GM12878 (cell line): ENCODE results near the gene DENND4C. TPM values are rescaled to one million over a fixed set of nuclear protein-coding genes. Genes with fewer than 3 reads are reported as not detected.

Experiments used
- ATAC-seq: fragments of 200-7000 bp; cut with Tn5 transposase; 3 replicates; pipeline ENCODE4 v1.9.1; 2020; ENCODE audit warnings: mild to moderate bottlenecking, moderate library complexity
- BruUV-seq: library from RNA; stranded (reverse); fragments of 400-500 nt; replicated peaks from 2 replicates; lab custom pipeline; 2021; lab: Mats Ljungman, UMichigan
- CTCF ChIA-PET: fragments of 300-600 bp; sonication (Branson Sonifier 250); formaldehyde crosslinking; extraction: SDS; loops from one replicate; lab custom pipeline; 2021; ENCODE audit warnings: inconsistent platforms; lab: Yijun Ruan, JAX
- POLR2A ChIA-PET: fragments of 350-600 bp; formaldehyde crosslinking; extraction: SDS; loops from one replicate; lab custom pipeline; 2021; ENCODE audit warnings: inconsistent platforms; lab: Charles Lee
- RAD21 ChIA-PET: fragments of 300-600 bp; sonication (Branson Sonifier 250); formaldehyde crosslinking; loops from one replicate; lab custom pipeline; 2023; ENCODE audit warnings: antibody characterized with exemption; ENCODE audit not compliant: unreplicated experiment; lab: Charles Lee
- SMC1A ChIA-PET: fragments of 300-600 bp; sonication (Branson Sonifier 250); formaldehyde crosslinking; loops from one replicate; lab custom pipeline; 2023; ENCODE audit not compliant: unreplicated experiment, uncharacterized antibody; lab: Charles Lee
- DNase-seq: peaks from one replicate; pipeline ENCODE4 v3.0.0-alpha.2; 2011; ENCODE audit warnings: low read depth, low spot score
- FAIRE-seq: peaks from 3 replicates; lab custom pipeline; 2011; peaks lifted over from hg19 to GRCh38; lab: Jason Lieb, UNC
- H2AFZ ChIP-seq: 2 replicates; pipeline ENCODE4 v1.6.0; 2011; ENCODE audit warnings: low read depth, low read length, control low read depth; ENCODE audit not compliant: control insufficient read depth
- H3K27ac ChIP-seq: 2 replicates; pipeline ENCODE4 v1.5.1; 2011; ENCODE audit warnings: control low read depth; ENCODE audit not compliant: control insufficient read depth, insufficient read depth
- H3K27me3 ChIP-seq, 2 experiments: replicated peaks in 1 of 2; 2 replicates each; pipeline versions ENCODE4 v1.6.0 to v1.6.1; 2011; ENCODE audit warnings: low read length in 1 of 2; ENCODE audit not compliant: control insufficient read depth in 2 of 2, insufficient read depth in 2 of 2
- H3K36me3 ChIP-seq, 2 experiments: 2 replicates each; pipeline ENCODE4 v1.5.1; 2011; ENCODE audit warnings: low read length in 1 of 2; ENCODE audit not compliant: control insufficient read depth in 2 of 2, insufficient read depth in 2 of 2
- H3K4me1 ChIP-seq: 2 replicates; pipeline ENCODE4 v1.6.1; 2011; ENCODE audit warnings: mild to moderate bottlenecking, low read length, moderate library complexity, mixed read lengths; ENCODE audit not compliant: control insufficient read depth, insufficient read depth
- H3K4me2 ChIP-seq: 2 replicates; pipeline ENCODE4 v1.6.0; 2011; ENCODE audit warnings: control low read depth; ENCODE audit not compliant: control insufficient read depth, insufficient read depth
- H3K4me3 ChIP-seq: fragments of 200-600 bp; sonication (generic); 2 replicates; pipeline ENCODE4 v1.5.1; 2016
- H3K79me2 ChIP-seq: 2 replicates; pipeline ENCODE4 v1.6.0; 2011; ENCODE audit warnings: low read length; ENCODE audit not compliant: control insufficient read depth, insufficient read depth
- H3K9ac ChIP-seq: 2 replicates; pipeline ENCODE4 v1.8.0; 2011; ENCODE audit warnings: low read length, control low read depth, mixed read lengths; ENCODE audit not compliant: control insufficient read depth, insufficient read depth
- H3K9me3 ChIP-seq: replicated peaks from 3 replicates; pipeline ENCODE4 v1.5.1; 2011; ENCODE audit warnings: mild to moderate bottlenecking, low read length; ENCODE audit not compliant: control insufficient read depth, insufficient read depth
- H4K20me1 ChIP-seq: 2 replicates; pipeline ENCODE4 v1.6.0; 2011; ENCODE audit not compliant: control insufficient read depth, insufficient read depth
- CBFB ChIP-seq: IDR thresholded peaks from 2 replicates; pipeline ENCODE4 v1.6.1; 2016; ENCODE audit warnings: antibody characterized with exemption, low read depth
- E4F1 ChIP-seq: fragments of 450-650 bp; IDR thresholded peaks from 2 replicates; pipeline ENCODE4 v1.6.1; 2018; ENCODE audit warnings: borderline replicate concordance, mild to moderate bottlenecking; ENCODE audit not compliant: partially characterized antibody
- ETV6 ChIP-seq, 2 experiments: fragments of 450-650 bp in 1 of 2; IDR thresholded peaks in 1 of 2; conservative IDR thresholded peaks in 1 of 2; 2 replicates each; pipeline ENCODE4 v1.6.1; 2014; ENCODE audit warnings: antibody characterized with exemption in 1 of 2, borderline replicate concordance in 1 of 2, low read depth in 1 of 2, mild to moderate bottlenecking in 1 of 2, moderate library complexity in 1 of 2
- EZH2 ChIP-seq: IDR thresholded peaks from 2 replicates; pipeline ENCODE4 v1.6.1; 2012; ENCODE audit warnings: low read depth, mild to moderate bottlenecking, control low read depth, inconsistent platforms, low read length, borderline replicate concordance; ENCODE audit not compliant: control insufficient read depth
- GATAD2B ChIP-seq: fragments of 450-650 bp; conservative IDR thresholded peaks from 2 replicates; pipeline ENCODE4 v1.6.1; 2017; ENCODE audit warnings: low read depth, mild to moderate bottlenecking, moderate library complexity
- IRF4 ChIP-seq: IDR thresholded peaks from 2 replicates; pipeline ENCODE4 v1.6.1; 2011; ENCODE audit warnings: low read depth, low read length
- MLLT1 ChIP-seq: fragments of 450-650 bp; IDR thresholded peaks from 2 replicates; pipeline ENCODE4 v1.6.1; 2016; ENCODE audit warnings: mild to moderate bottlenecking
- MYB ChIP-seq: fragments of 150-350 bp; IDR thresholded peaks from 2 replicates; pipeline ENCODE4 v1.6.1; 2014; ENCODE audit warnings: mild to moderate bottlenecking, low read depth, low read length, borderline replicate concordance
- POLR2A ChIP-seq: IDR thresholded peaks from 2 replicates; pipeline ENCODE4 v1.6.1; 2011; ENCODE audit warnings: low read depth, mild to moderate bottlenecking, low read length
- POU2F2 ChIP-seq: IDR thresholded peaks from 3 replicates; pipeline ENCODE4 v1.6.1; 2011; ENCODE audit warnings: low read depth, mild to moderate bottlenecking, low read length, borderline replicate concordance
- REST ChIP-seq: IDR thresholded peaks from 2 replicates; pipeline ENCODE4 v1.6.1; 2012; ENCODE audit warnings: mild to moderate bottlenecking, low read depth, low read length
- RFX5 ChIP-seq: IDR thresholded peaks from 2 replicates; pipeline ENCODE4 v1.6.1; 2011; ENCODE audit warnings: low read depth, low read length, improper control_type of control experiment
- SKIL ChIP-seq: fragments of 450-650 bp; IDR thresholded peaks from 2 replicates; pipeline ENCODE4 v1.6.1; 2017; ENCODE audit warnings: mild to moderate bottlenecking, low read depth, inconsistent platforms; ENCODE audit not compliant: poor library complexity, severe bottlenecking
- SP1 ChIP-seq: IDR thresholded peaks from one replicate; pipeline ENCODE4 v1.6.1; 2011; ENCODE audit warnings: low read depth, low read length
- WRNIP1 ChIP-seq: IDR thresholded peaks from 2 replicates; pipeline ENCODE4 v1.6.1; 2011; ENCODE audit warnings: low read depth, low read length, improper control_type of control experiment, borderline replicate concordance
- YY1 ChIP-seq: IDR thresholded peaks from 2 replicates; pipeline ENCODE4 v1.6.1; 2011; ENCODE audit warnings: low read depth, mild to moderate bottlenecking, low read length
- WGBS: methylation state at CpG from one replicate; pipeline ENCODE4 v1.1.6; 2016; ENCODE audit warnings: low lambda C conversion rate; ENCODE audit not compliant: insufficient replicate concordance, insufficient coverage; ENCODE audit errors: missing lambda C conversion rate; 5-methylcytosine and 5-hydroxymethylcytosine counted together
- in situ Hi-C: fragments of 300-500 bp; cut with MboI; formaldehyde crosslinking; loops from 9 replicates; pipeline ENCODE4 v1.14.3; 2018; ENCODE audit warnings: mixed read lengths
- intact Hi-C: fragments of 100-400 bp; cut with micrococcal nuclease; formaldehyde crosslinking; loops from one replicate; pipeline ENCODE4 v1.14.2; 2022; ENCODE audit not compliant: unreplicated experiment
- polyA plus RNA-seq, 11 experiments: library from polyadenylated mRNA; depleted of rRNA in 4 of 11; unstranded in 6 of 11; stranded (reverse) in 5 of 11; fragments of >200 nt; fragmentation: Nextera tagmentation in 4 of 11; fragmentation: Illumina TruSeq in 1 of 11; extraction: Ambion mirVana in 4 of 11; extraction: Trizol in 1 of 11; gene quantifications; 1 replicate in 1 of 11; 2 replicates in 10 of 11; pipeline versions ENCODE4 v1.2.1 to v1.2.3, GENCODE V29; 2011 to 2016; ENCODE audit warnings: inconsistent platforms in 2 of 11, missing spikeins in 2 of 11, low read depth in 1 of 11
- total RNA-seq, 4 experiments: library from RNA; depleted of rRNA in 3 of 4; stranded (reverse); fragments of >200 nt in 3 of 4; fragmentation: Illumina TruSeq in 1 of 4; extraction: Trizol in 1 of 4; gene quantifications; 2 replicates each; pipeline versions ENCODE4 v1.2.1 to v1.2.3, GENCODE V29; 2013 to 2021

DENND4C gene
- total and polyA plus RNA-seq, 10 of the 15 experiments (the other 5 are each of a cell fraction or from before 2014, with no cell fraction given) = 8.2 to 49.3 (median 24.7) TPM

GRCh38 chr9:19199012-19199411, 31.5 kb upstream of the DENND4C start:
- no peak overlapping the region for H3K9ac ChIP-seq
- H3K9me3 ChIP-seq = no peaks in the 10 kb centered on the region
- 70% methylated on average over 2 of the region's 2 CpGs for WGBS
- no peaks in the 10 kb centered on the region for H4K20me1 ChIP-seq
- ATAC-seq = no peak
- intact Hi-C loops (no loop called here), in situ Hi-C loops (no loop called here)
- FAIRE-seq = no peak
- BruUV-seq = no TSS peak
- no peaks in the 10 kb centered on the region for H3K79me2 ChIP-seq
- H3K4me2 ChIP-seq = no peak overlapping the region
- no peaks in the 10 kb centered on the region for H3K36me3 ChIP-seq
- H3K27me3 ChIP-seq = no peaks in the 10 kb centered on the region
- ChIA-PET SMC1A (interaction anchor here (1.0 kb wide), 1 partner anchor 10 kb away, joined by 3 read pairs; no protein-coding TSS in a partner anchor), CTCF (no interaction called here), RAD21 (interaction anchor here (0.7 kb wide), 1 partner anchor 96 kb away, joined by 4 read pairs; no protein-coding TSS in a partner anchor), POLR2A (no interaction called here)
- H3K4me1 ChIP-seq = no peaks in the 10 kb centered on the region
- H3K27ac ChIP-seq = no peak overlapping the region
- H3K4me3 ChIP-seq = no peak overlapping the region
- H2AFZ ChIP-seq = no peak overlapping the region
- DNase-seq = no peak
- no peak for TF ChIP-seq IRF4
- no peak for TF ChIP-seq SKIL
- no peak for TF ChIP-seq SP1
- TF ChIP-seq CBFB = no peak
- TF ChIP-seq RFX5 = no peak
- no peak for TF ChIP-seq EZH2
- no peak for TF ChIP-seq REST
- TF ChIP-seq ETV6 (conservative IDR thresholded peaks at IDR 0.05 in 1 of 2, IDR thresholded peaks at IDR 0.05 in 1 of 2; ENCODE audit: borderline replicate concordance in 1 of 2, low read depth in 1 of 2) = no peak
- TF ChIP-seq WRNIP1 = no peak
- no peak for TF ChIP-seq YY1
- no peak for TF ChIP-seq GATAD2B
- no peak for TF ChIP-seq POLR2A
- TF ChIP-seq MYB = no peak
- TF ChIP-seq MLLT1 = no peak
- no peak for TF ChIP-seq POU2F2
- TF ChIP-seq E4F1 = no peak
